Limb (tissue), 2 donors: ENCODE results near the gene EXOC3L2.

Source experiments
- DNase-seq, 2 donors: peaks; one replicate each; pipeline ENCODE4 v3.0.0-alpha.2; 2016; ENCODE audit errors: extremely low spot score in 2 of 2

Gene EXOC3L2

GRCh38 chr19:45180936-45181335 lies 64.3 kb downstream of the EXOC3L2 start:
- DNase-seq = no peak

DNA sequence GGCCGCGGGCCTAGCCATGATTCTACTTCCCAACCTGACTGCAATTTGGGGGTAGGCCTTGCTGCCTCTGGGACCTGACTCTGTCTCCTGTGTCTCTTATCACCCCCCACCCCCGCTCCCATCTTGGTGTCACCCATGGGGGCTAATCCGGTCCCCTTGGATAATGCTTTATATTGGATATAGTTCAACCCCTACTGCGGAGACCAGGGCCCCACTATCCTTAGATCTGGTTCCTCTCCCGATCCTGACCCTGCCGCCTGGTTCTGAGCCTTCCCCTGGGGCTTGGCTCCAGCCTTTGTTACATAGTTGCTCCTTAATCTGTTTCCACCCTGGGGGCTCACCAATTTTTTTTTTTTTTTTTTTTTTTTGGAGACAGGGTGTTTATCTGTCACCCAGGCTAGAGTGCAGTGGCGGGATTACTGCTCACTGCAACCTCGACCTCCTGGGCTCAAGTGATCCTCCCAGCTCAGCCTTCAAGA lies 65.3 kb downstream of the EXOC3L2 start:
- DNase-seq = no peak

GRCh38 chr19:45179072-45179891 lies 65.9 kb downstream of the EXOC3L2 start:
- DNase-seq = no peak

DNA sequence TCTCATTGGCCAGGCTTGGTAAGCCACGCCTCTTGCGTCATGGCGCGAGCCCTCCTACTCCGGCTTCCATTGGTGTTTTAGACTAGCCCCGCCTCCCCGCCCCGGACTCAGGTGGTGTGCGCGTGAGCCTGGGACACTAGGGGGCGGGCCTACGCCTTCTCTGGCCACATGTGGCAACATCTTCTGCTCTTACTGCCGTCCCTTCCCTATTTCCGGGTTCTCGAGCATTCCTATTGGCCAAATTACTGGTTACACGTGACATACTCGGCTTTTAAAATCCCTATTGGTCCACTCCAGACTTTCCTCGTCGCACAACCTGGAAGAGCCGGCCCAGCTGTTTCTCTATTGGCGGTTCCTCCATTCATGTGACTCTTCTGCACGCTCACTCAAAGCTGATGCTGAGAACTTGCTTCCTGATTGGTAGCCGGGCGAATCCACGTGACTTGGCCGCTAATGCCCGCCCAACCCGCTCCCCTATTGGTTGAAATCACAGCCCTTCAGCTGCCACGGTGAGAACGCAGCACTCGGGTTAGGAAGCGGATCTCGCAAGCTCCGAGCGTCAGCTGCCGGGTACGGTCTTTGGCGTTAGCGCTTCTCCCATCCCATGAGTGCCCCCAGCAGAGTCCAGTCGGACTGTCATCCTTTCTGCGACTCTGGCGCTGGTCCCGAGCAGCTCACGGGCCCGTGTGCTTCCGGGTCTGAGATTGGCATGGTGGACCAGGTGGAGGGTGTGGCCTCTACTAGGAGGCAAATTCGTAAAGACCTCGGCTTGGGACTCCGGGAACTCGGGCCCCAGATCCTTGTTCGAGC lies 66.7 kb downstream of the EXOC3L2 start, which contains the start of gene BLOC1S3:
TSS of gene BLOC1S3 (plus strand) at position 523 of the 810 bp plus-strand sequence. CDS start 513 bp downstream, outside the sequence.
- peak; percentile 100 for DNase-seq

- DNase-seq = no peak
These were observed 67.4 kb downstream of the EXOC3L2 start, which contains the start of gene TRAPPC6A for GRCh38 chr19:45177817-45178261. Gene TRAPPC6A (minus strand): TSS chr19:45178237. CDS start chr19:45178218, 19 bp downstream.

- DNase-seq = no peak
These were observed 69.5 kb downstream of the EXOC3L2 start for GRCh38 chr19:45175515-45176345.

DNA sequence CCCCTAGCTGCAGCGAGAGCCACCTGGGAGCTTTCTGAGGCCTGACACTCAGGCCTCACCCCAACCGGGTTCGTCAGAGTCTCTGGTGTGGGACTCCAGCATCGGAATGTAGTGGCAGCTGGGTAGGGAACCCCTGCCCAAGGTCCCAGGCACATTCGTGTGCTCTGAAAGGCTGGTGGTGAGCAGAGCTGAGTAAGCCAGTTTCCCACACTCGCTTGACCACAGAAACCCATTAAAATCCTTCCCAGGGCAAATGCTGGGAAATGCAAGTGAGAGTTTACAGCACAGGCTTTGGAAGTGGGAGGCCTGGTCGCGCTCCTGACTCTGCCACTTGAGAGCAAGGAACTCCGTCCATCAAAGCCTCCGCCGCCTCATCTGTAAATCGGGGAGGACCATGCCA lies 71.4 kb downstream of the EXOC3L2 start:
- DNase-seq = no peak

- DNase-seq = no peak
These were observed 72.5 kb downstream of the EXOC3L2 start for GRCh38 chr19:45172611-45173208.

GRCh38 chr19:45172173-45172572 lies 73.0 kb downstream of the EXOC3L2 start:
- DNase-seq = no peak

DNA sequence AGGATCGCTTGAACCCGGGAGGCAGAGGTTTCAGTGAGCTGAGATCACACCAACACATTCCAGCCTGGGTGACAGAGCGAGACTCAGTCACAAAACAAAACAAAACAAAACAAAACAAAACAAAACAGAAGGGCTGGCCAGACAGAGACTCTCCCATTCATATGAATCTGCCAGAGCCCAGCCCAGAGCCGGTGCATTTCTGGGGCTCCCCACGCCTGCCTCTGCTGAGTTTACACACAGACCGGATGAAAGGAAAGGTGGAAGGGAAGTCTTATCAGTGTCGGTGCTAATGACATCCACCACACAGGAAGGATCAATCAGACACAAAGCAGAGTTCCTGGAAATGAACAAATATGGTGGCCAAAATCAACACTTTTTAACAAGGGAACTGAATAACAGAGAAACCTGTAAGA lies 74.0 kb downstream of the EXOC3L2 start:
- no peak for DNase-seq

DNA sequence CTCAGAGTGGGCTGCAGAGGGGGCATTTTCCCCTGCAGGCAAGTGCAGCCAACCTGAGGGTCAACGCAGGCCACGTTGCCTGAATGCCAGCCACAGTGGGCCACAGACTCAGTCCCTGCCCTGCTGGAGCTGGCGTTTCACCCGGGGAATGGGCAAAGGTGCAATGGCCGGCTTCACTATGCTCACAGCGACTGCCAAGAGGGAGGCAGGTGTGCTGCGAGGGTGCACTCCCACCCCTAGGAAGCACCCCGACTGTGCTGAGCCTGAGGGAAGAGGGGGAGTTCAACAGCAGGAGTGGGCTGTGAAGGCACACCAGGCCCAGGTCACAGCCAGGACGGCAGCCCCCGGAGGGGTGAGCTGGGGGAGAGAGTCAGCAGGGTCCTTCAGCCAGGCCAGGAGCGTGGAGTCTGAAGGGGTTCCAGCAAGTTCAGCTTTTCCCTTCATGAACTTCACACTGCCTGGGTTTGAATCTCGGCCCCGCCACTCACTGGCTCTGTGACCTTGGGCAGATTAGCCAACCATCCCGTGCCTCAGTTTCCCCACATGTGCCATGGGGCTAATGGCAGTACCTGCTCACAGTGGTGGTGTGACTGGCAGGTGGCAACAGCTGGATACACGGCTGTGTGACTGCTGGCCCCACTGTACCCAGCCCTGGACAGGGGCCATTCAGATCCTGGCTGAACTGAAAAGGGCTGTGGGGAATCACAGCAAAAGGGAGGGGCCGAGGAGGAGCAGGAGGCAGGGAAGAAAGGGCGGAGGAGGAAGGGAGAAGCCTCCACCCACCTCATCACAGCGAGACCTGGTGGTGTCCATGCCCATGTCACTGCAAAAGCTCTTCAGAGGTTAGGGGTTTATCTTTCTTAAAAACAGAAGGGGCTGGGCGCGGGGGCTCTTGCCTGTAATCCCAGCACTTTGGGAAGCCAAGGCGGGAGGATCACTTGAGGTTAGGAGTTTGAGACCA lies 74.8 kb downstream of the EXOC3L2 start:
- DNase-seq = peak in 1 of 2 donors; percentile 20

DNA sequence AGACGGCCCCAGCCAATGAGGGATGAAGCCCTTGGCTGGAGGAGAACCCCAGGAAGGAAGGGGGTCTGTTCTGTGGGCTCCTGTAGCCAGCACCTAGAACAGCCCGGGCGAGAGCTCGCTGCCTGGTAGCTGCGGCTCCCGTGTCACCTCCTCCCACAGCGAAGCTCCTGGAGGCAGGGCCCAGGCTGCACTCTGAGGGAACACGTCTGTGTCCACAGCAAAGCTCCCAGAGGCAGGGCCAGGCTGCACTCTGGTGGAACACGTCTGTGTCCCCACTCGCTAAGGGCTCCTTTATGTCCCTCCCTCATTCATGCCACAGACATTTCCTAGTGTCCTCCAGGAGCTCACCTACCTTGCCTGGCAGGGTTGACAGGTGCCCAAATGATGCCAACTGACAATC lies 75.6 kb downstream of the EXOC3L2 start:
- DNase-seq = peak in 1 of 2 donors; percentile 20

GRCh38 chr19:45168767-45169351 lies 76.3 kb downstream of the EXOC3L2 start:
- peak in 1 of 2 donors; percentile 21 for DNase-seq

- DNase-seq = peak in 1 of 2 donors; percentile 27
These were observed 78.4 kb downstream of the EXOC3L2 start for GRCh38 chr19:45166723-45167252.

GRCh38 chr19:45164577-45165335 lies 80.5 kb downstream of the EXOC3L2 start:
- DNase-seq = peak in 1 of 2 donors; percentile 44

DNA sequence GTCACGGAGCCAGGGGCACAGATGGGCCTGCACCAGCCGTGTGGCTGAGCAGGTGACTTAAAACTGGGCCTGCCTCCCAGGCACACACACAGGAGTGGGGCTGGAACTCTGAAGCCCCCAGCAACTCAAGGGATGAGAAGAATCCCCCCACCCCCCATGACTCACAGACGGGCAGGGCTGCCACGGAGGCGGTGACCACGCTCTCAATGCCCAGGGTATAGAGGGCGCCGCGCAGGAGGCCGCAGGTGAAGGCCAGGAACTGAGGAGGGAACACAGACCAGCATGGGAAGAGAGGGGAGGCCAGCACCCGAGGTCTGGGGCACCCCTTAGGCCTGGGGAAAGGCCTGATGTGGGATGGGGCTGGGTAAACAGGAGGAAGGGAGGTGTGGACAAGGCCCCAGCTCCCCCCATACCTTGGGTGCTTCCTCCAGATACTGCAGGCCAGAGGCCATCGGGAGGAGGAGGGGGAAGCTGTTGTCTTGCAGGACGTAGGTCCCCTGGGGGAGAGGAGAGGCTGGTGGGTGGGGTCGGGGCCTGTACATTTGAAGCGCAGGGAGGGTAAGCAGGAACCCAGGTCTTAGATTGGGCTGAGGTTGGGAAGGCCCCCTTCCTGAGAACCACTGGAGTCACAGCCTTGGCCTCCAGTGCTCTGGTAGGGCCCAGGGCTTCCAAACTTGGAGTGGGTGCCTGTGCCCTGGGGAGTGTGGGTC lies 81.3 kb downstream of the EXOC3L2 start:
- DNase-seq = peak in 1 of 2 donors; percentile 24

DNA sequence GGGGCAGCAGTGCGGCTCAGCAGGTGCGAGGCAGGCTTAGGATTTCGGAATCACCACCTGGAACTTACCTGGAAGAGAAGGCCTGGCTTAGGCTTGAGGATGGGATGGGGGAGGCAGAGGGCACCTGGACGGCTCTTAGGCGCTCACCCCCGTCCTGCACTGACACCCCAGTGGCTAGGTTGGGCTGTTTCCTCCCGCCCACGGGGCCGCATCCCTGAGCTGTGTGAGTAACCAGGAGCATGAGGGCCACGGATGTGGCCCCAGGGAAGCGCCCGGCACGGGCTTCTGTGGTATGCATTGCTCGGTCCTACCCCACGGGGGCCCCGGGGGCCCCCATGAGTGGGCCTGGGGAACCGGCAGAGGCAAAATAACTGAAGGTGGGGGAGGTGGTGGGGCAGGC lies 82.1 kb downstream of the EXOC3L2 start:
- peak in 1 of 2 donors; percentile 24 for DNase-seq
